Duodenal mucosa (tissue), 2 donors: ENCODE results near the gene ZNF385B.

Experiments used
- H3K27ac ChIP-seq: one replicate; pipeline ENCODE4 v1.7.0; 2013; ENCODE audit warnings: low read depth, low read length
- H3K27me3 ChIP-seq, 2 donors: one replicate each; pipeline ENCODE4 v1.7.0; 2013; ENCODE audit warnings: low read length in 2 of 2, control low read depth in 1 of 2; ENCODE audit not compliant: insufficient read depth in 2 of 2, control insufficient read depth in 1 of 2
- H3K36me3 ChIP-seq, 2 donors: one replicate each; pipeline ENCODE4 v1.7.0; 2013; ENCODE audit warnings: low read length in 2 of 2, control low read depth in 1 of 2; ENCODE audit not compliant: insufficient read depth in 2 of 2, control insufficient read depth in 1 of 2
- H3K4me1 ChIP-seq, 2 donors: one replicate each; pipeline ENCODE4 v1.7.0; 2013; ENCODE audit warnings: low read length in 2 of 2, control low read depth in 1 of 2; ENCODE audit not compliant: insufficient read depth in 2 of 2, control insufficient read depth in 1 of 2
- H3K4me3 ChIP-seq, 2 donors: one replicate each; pipeline ENCODE4 v1.7.0; 2013; ENCODE audit warnings: low read length in 2 of 2, low read depth in 1 of 2
- H3K9ac ChIP-seq, 2 donors: one replicate each; pipeline ENCODE4 v1.7.0; 2013; ENCODE audit warnings: low read length in 2 of 2, low read depth in 1 of 2
- H3K9me3 ChIP-seq, 2 donors: one replicate each; pipeline ENCODE4 v1.7.0; 2013; ENCODE audit warnings: low read length in 2 of 2, control low read depth in 1 of 2; ENCODE audit not compliant: control insufficient read depth in 1 of 2

Gene ZNF385B

GRCh38 chr2:179444056-179444455, 417.4 kb downstream of the ZNF385B start:
- no peak overlapping the region for H3K9ac ChIP-seq
- no peak overlapping the region for H3K27ac ChIP-seq
- no peaks in the 10 kb centered on the region for H3K9me3 ChIP-seq
- no peaks in the 10 kb centered on the region for H3K4me1 ChIP-seq
- no peaks in the 10 kb centered on the region for H3K36me3 ChIP-seq
- H3K27me3 ChIP-seq: no peaks in the 10 kb centered on the region
- H3K4me3 ChIP-seq: no peak overlapping the region

GRCh38 chr2:179443180-179443579, 418.2 kb downstream of the ZNF385B start:
- Histone ChIP-seq H3K4me1 (no peaks in the 10 kb centered on the region), H3K27me3 (no peaks in the 10 kb centered on the region), H3K9ac (no peak overlapping the region), H3K4me3 (no peak overlapping the region), H3K9me3 (no peaks in the 10 kb centered on the region), H3K36me3 (no peaks in the 10 kb centered on the region), H3K27ac (no peak overlapping the region)

- H3K27ac ChIP-seq: no peak overlapping the region
These were observed 419.2 kb downstream of the ZNF385B start for GRCh38 chr2:179442206-179442605.

GRCh38 chr2:179441551-179441950, 419.9 kb downstream of the ZNF385B start:
- Histone ChIP-seq H3K9me3 (no peaks in the 10 kb centered on the region), H3K4me3 (no peak overlapping the region), H3K4me1 (no peaks in the 10 kb centered on the region), H3K27ac (no peak overlapping the region), H3K27me3 (no peaks in the 10 kb centered on the region), H3K36me3 (no peaks in the 10 kb centered on the region), H3K9ac (no peak overlapping the region)

More at GRCh38 chr2:179442206-179442605, 419.2 kb downstream of the ZNF385B start:
- H3K4me1 ChIP-seq: no peaks in the 10 kb centered on the region
- no peaks in the 10 kb centered on the region for H3K27me3 ChIP-seq
- H3K9ac ChIP-seq: no peak overlapping the region
- no peaks in the 10 kb centered on the region for H3K9me3 ChIP-seq
- H3K36me3 ChIP-seq: no peaks in the 10 kb centered on the region
- no peak overlapping the region for H3K4me3 ChIP-seq

GRCh38 chr2:179440642-179441251, 420.7 kb downstream of the ZNF385B start:
- Histone ChIP-seq H3K4me1 (no peaks in the 10 kb centered on the region), H3K4me3 (no peak overlapping the region), H3K27ac (no peak overlapping the region), H3K36me3 (no peaks in the 10 kb centered on the region), H3K9ac (no peak overlapping the region), H3K27me3 (no peaks in the 10 kb centered on the region), H3K9me3 (no peaks in the 10 kb centered on the region)

GRCh38 chr2:179438654-179439053, 422.8 kb downstream of the ZNF385B start:
- Histone ChIP-seq H3K27ac (no peak overlapping the region), H3K9ac (no peak overlapping the region), H3K9me3 (no peaks in the 10 kb centered on the region), H3K36me3 (no peaks in the 10 kb centered on the region), H3K27me3 (no peaks in the 10 kb centered on the region), H3K4me1 (no peaks in the 10 kb centered on the region), H3K4me3 (no peak overlapping the region)

GRCh38 chr2:179437430-179437829, 424.0 kb downstream of the ZNF385B start:
- H3K4me3 ChIP-seq: no peak overlapping the region
- H3K4me1 ChIP-seq: no peaks in the 10 kb centered on the region
- no peak overlapping the region for H3K27ac ChIP-seq
- H3K9ac ChIP-seq: no peak overlapping the region
- no peaks in the 10 kb centered on the region for H3K9me3 ChIP-seq
- H3K27me3 ChIP-seq: no peaks in the 10 kb centered on the region
- H3K36me3 ChIP-seq: no peaks in the 10 kb centered on the region

GRCh38 chr2:179435566-179435965, 425.8 kb downstream of the ZNF385B start:
- no peak overlapping the region for H3K4me3 ChIP-seq
- no peak overlapping the region for H3K27ac ChIP-seq
- no peaks in the 10 kb centered on the region for H3K4me1 ChIP-seq
- no peak overlapping the region for H3K9ac ChIP-seq
- no peaks in the 10 kb centered on the region for H3K27me3 ChIP-seq
- no peaks in the 10 kb centered on the region for H3K36me3 ChIP-seq
- H3K9me3 ChIP-seq: no peaks in the 10 kb centered on the region

GRCh38 chr2:179435000-179435399, 426.4 kb downstream of the ZNF385B start:
- Histone ChIP-seq H3K27me3 (no peaks in the 10 kb centered on the region), H3K9me3 (no peaks in the 10 kb centered on the region), H3K4me1 (no peaks in the 10 kb centered on the region), H3K36me3 (no peaks in the 10 kb centered on the region), H3K9ac (no peak overlapping the region), H3K4me3 (no peak overlapping the region), H3K27ac (no peak overlapping the region)

- H3K4me1 ChIP-seq: no peaks in the 10 kb centered on the region
- no peak overlapping the region for H3K27ac ChIP-seq
- no peak overlapping the region for H3K9ac ChIP-seq
- no peaks in the 10 kb centered on the region for H3K27me3 ChIP-seq
- no peaks in the 10 kb centered on the region for H3K9me3 ChIP-seq
- H3K36me3 ChIP-seq: no peaks in the 10 kb centered on the region
- H3K4me3 ChIP-seq: no peak overlapping the region
These were observed 427.1 kb downstream of the ZNF385B start for GRCh38 chr2:179434357-179434756.

GRCh38 chr2:179432751-179433150, 428.7 kb downstream of the ZNF385B start:
- Histone ChIP-seq H3K4me3 (no peak overlapping the region), H3K27ac (no peak overlapping the region), H3K4me1 (no peaks in the 10 kb centered on the region), H3K9ac (no peak overlapping the region), H3K36me3 (no peaks in the 10 kb centered on the region), H3K9me3 (no peaks in the 10 kb centered on the region), H3K27me3 (no peaks in the 10 kb centered on the region)
